WTC11 (cell line): ENCODE results near the gene WWC1. TPM values are rescaled to one million over a fixed set of nuclear protein-coding genes. Genes with fewer than 3 reads are reported as not detected.

Source experiments
- ATAC-seq: fragments of 200-7000 bp; cut with Tn5 transposase; 2 replicates; pipeline ENCODE4 v1.10.0; 2021; ENCODE audit warnings: mild to moderate bottlenecking, moderate library complexity
- CTCF ChIA-PET: fragments of 300-600 bp; sonication (Branson Sonifier 250); formaldehyde crosslinking; loops from one replicate; lab custom pipeline; 2021; ENCODE audit warnings: antibody characterized with exemption; lab: Charles Lee
- POLR2A ChIA-PET: fragments of 350-600 bp; sonication (Branson Sonifier 250); formaldehyde crosslinking; loops from one replicate; lab custom pipeline; 2021; ENCODE audit warnings: antibody characterized with exemption; lab: Charles Lee
- DNase-seq: peaks from one replicate; pipeline ENCODE4 v3.0.0; 2021; ENCODE audit warnings: low spot score
- H3K27ac Mint-ChIP-seq: 2 replicates; pipeline ENCODE4 v1.8.0; 2021; ENCODE audit warnings: mixed read lengths
- H3K27me3 Mint-ChIP-seq: 2 replicates; pipeline ENCODE4 v1.8.0; 2021; ENCODE audit warnings: low read depth, mild to moderate bottlenecking, moderate library complexity, mixed read lengths
- H3K36me3 Mint-ChIP-seq: 2 replicates; pipeline ENCODE4 v1.8.0; 2021; ENCODE audit warnings: mixed read lengths
- H3K4me1 Mint-ChIP-seq: 2 replicates; pipeline ENCODE4 v1.8.0; 2022; ENCODE audit warnings: mixed read lengths
- H3K4me3 Mint-ChIP-seq: 2 replicates; pipeline ENCODE4 v1.8.0; 2021; ENCODE audit warnings: mild to moderate bottlenecking, moderate library complexity, mixed read lengths
- H3K9me3 Mint-ChIP-seq: 2 replicates; pipeline ENCODE4 v1.8.0; 2021; ENCODE audit warnings: mixed read lengths
- AFF4 ChIP-seq: sonication (generic); formaldehyde crosslinking; IDR thresholded peaks from 2 replicates; pipeline ENCODE4 v1.8.1; 2023; ENCODE audit warnings: mild to moderate bottlenecking, missing genetic modification reagents, borderline replicate concordance
- ATF3 ChIP-seq: sonication (generic); formaldehyde crosslinking; conservative IDR thresholded peaks from 2 replicates; pipeline ENCODE4 v1.8.1; 2022; ENCODE audit warnings: mild to moderate bottlenecking, missing genetic modification reagents
- ATF6 ChIP-seq: sonication (generic); formaldehyde crosslinking; IDR thresholded peaks from 2 replicates; pipeline ENCODE4 v1.8.1; 2023; ENCODE audit warnings: mild to moderate bottlenecking, missing genetic modification reagents
- CBFB ChIP-seq: sonication (generic); formaldehyde crosslinking; IDR thresholded peaks from 2 replicates; pipeline ENCODE4 v1.8.1; 2022; ENCODE audit warnings: mild to moderate bottlenecking, low read depth, missing genetic modification reagents
- CDX4 ChIP-seq: fragments of 250-450 bp; sonication (Bioruptor Pico); IDR thresholded peaks from 2 replicates; pipeline ENCODE4 v1.9.0; 2021; ENCODE audit warnings: moderate library complexity, mild to moderate bottlenecking, inconsistent platforms, borderline replicate concordance
- IRF1 ChIP-seq: sonication (generic); formaldehyde crosslinking; IDR thresholded peaks from 2 replicates; pipeline ENCODE4 v1.8.0; 2023; ENCODE audit warnings: missing genetic modification reagents
- MXD4 ChIP-seq: fragments of 250-450 bp; sonication (Bioruptor Pico); IDR thresholded peaks from 2 replicates; pipeline ENCODE4 v1.8.0; 2021; ENCODE audit warnings: mild to moderate bottlenecking, moderate library complexity, borderline replicate concordance
- NR3C1 ChIP-seq: sonication (generic); formaldehyde crosslinking; conservative IDR thresholded peaks from 2 replicates; pipeline ENCODE4 v1.8.1; 2023; ENCODE audit warnings: low read depth, mild to moderate bottlenecking, missing genetic modification reagents
- PRDM15 ChIP-seq: sonication (generic); formaldehyde crosslinking; IDR thresholded peaks from 2 replicates; pipeline ENCODE4 v1.8.0; 2022; ENCODE audit warnings: missing genetic modification reagents
- SOX15 ChIP-seq: fragments of 250-450 bp; sonication (Bioruptor Pico); IDR thresholded peaks from 2 replicates; pipeline ENCODE4 v1.9.0; 2021; ENCODE audit warnings: mild to moderate bottlenecking
- TEAD1 ChIP-seq: sonication (generic); formaldehyde crosslinking; IDR thresholded peaks from 2 replicates; pipeline ENCODE4 v1.8.0; 2022; ENCODE audit warnings: mild to moderate bottlenecking, missing genetic modification reagents
- USF1 ChIP-seq: sonication (generic); formaldehyde crosslinking; IDR thresholded peaks from 2 replicates; pipeline ENCODE4 v1.8.0; 2022; ENCODE audit warnings: mild to moderate bottlenecking, missing genetic modification reagents
- ZBTB21 ChIP-seq: sonication (generic); formaldehyde crosslinking; IDR thresholded peaks from 2 replicates; pipeline ENCODE4 v1.8.1; 2023; ENCODE audit warnings: mild to moderate bottlenecking, missing genetic modification reagents, borderline replicate concordance
- ZBTB43 ChIP-seq: sonication (generic); formaldehyde crosslinking; IDR thresholded peaks from 2 replicates; pipeline ENCODE4 v1.8.1; 2023; ENCODE audit warnings: mild to moderate bottlenecking, missing genetic modification reagents
- ZNF263 ChIP-seq: sonication (generic); formaldehyde crosslinking; IDR thresholded peaks from 2 replicates; pipeline ENCODE4 v1.8.1; 2022; ENCODE audit warnings: low read depth, mild to moderate bottlenecking, moderate library complexity, missing genetic modification reagents
- ZNF317 ChIP-seq: sonication (generic); formaldehyde crosslinking; IDR thresholded peaks from 2 replicates; pipeline ENCODE4 v1.8.1; 2023; ENCODE audit warnings: low read depth, mild to moderate bottlenecking, moderate library complexity, missing genetic modification reagents, borderline replicate concordance
- ZNF512 ChIP-seq: sonication (generic); formaldehyde crosslinking; IDR thresholded peaks from 2 replicates; pipeline ENCODE4 v1.8.1; 2022; ENCODE audit warnings: missing genetic modification reagents, borderline replicate concordance
- total RNA-seq: library from RNA; stranded (reverse); gene quantifications from 3 replicates; pipeline ENCODE4 v1.2.3, GENCODE V29; 2021

WWC1 gene
- total RNA-seq, 1 experiment from 2014 or later: 48.4 TPM

GRCh38 chr5:168365581-168366081 is 74.2 kb downstream of the WWC1 start (continued):
- TF ChIP-seq NR3C1 (CRISPR knock-in tag) (no peak), CDX4 (CRISPR knock-in tag) (no peak), ZBTB43 (no peak)

- DNase-seq (no peak), ATAC-seq (no peak)
- peak overlapping the region; percentile 22; the same call in 1 of the 2 replicates for H3K27ac Mint-ChIP-seq
- H3K9me3 Mint-ChIP-seq: no peaks in the 10 kb centered on the region
- peaks cover 2% of the 10 kb centered on the region; the same call in 1 of the 2 replicates for H3K36me3 Mint-ChIP-seq
- ChIA-PET POLR2A (no interaction called here), CTCF (interaction anchor here (0.8 to 4.0 kb wide), 7 partner anchors 10 to 97 kb away, joined by 5 to 18 read pairs (median 6); partner anchors contain the start of gene WWC1)
- TF ChIP-seq ATF3 (CRISPR knock-in tag): no peak
- no peak for TF ChIP-seq ATF6 (CRISPR knock-in tag)
- no peak for TF ChIP-seq ZNF512 (CRISPR knock-in tag)
- no peak for TF ChIP-seq IRF1 (CRISPR knock-in tag)
- no peak for TF ChIP-seq SOX15
- TF ChIP-seq ZBTB21 (CRISPR knock-in tag): no peak
- TF ChIP-seq TEAD1 (CRISPR knock-in tag): no peak
- peaks cover 31% of the 10 kb centered on the region for H3K4me1 Mint-ChIP-seq
- no peaks in the 10 kb centered on the region for H3K27me3 Mint-ChIP-seq
- H3K4me3 Mint-ChIP-seq: no peak overlapping the region
Observed at GRCh38 chr5:168366116-168366515, 74.7 kb downstream of the WWC1 start.

- DNase-seq (no peak), ATAC-seq (no peak)
- CTCF ChIA-PET: interaction anchor here (0.9 to 2.2 kb wide), 2 partner anchors 30 to 100 kb away, joined by 3 to 8 read pairs; no protein-coding TSS in a partner anchor
- H3K9me3 Mint-ChIP-seq: no peaks in the 10 kb centered on the region
- H3K36me3 Mint-ChIP-seq: peaks cover 2% of the 10 kb centered on the region; the same call in 1 of the 2 replicates
- POLR2A ChIA-PET: no interaction called here
- no peak overlapping the region for H3K27ac Mint-ChIP-seq
- H3K4me1 Mint-ChIP-seq: peaks cover 27% of the 10 kb centered on the region
- H3K27me3 Mint-ChIP-seq: no peaks in the 10 kb centered on the region
- H3K4me3 Mint-ChIP-seq: no peak overlapping the region
- TF ChIP-seq CBFB (no peak), AFF4 (CRISPR knock-in tag) (no peak), USF1 (no peak), PRDM15 (CRISPR knock-in tag) (no peak), ZNF263 (CRISPR knock-in tag) (no peak), MXD4 (CRISPR knock-in tag) (no peak), ZNF317 (CRISPR knock-in tag) (no peak)
Observed at GRCh38 chr5:168368854-168369253, 77.4 kb downstream of the WWC1 start.
